Measurements from ENCODE around the gene UBXN2A. TPM values are rescaled to one million over a fixed set of nuclear protein-coding genes. Genes with fewer than 3 reads are reported as not detected.

The UBXN2A gene
- total RNA-seq, 2 donors from 2014 or later: 4.0 to 7.3 TPM

GRCh38 chr2:23993736-23994269 lies 53.5 kb downstream of the UBXN2A start:
- WGBS, 2 donors: 95 to 97% methylated on average over 8 of the region's 8 CpGs
- DNase-seq (no peak), ATAC-seq (no peak)
- intact Hi-C loops (cut with DNase I): no loop called here
- Histone ChIP-seq H3K4me1 (peaks cover 5% of the 10 kb centered on the region), H3K9me3 (no peaks in the 10 kb centered on the region), H3K27ac (no peak overlapping the region), H3K36me3 (replicated peaks in 1 of 2; ENCODE audit: insufficient read depth in 1 of 2, low read depth in 2 of 2) (no peaks in the 10 kb centered on the region), H3K27me3 (no peaks in the 10 kb centered on the region), H3K4me3 (no peak overlapping the region)
- TF ChIP-seq POLR2A (IDR thresholded peaks at IDR 0.05) (no peak), CTCF (IDR thresholded peaks at IDR 0.05) (no peak)

DNA sequence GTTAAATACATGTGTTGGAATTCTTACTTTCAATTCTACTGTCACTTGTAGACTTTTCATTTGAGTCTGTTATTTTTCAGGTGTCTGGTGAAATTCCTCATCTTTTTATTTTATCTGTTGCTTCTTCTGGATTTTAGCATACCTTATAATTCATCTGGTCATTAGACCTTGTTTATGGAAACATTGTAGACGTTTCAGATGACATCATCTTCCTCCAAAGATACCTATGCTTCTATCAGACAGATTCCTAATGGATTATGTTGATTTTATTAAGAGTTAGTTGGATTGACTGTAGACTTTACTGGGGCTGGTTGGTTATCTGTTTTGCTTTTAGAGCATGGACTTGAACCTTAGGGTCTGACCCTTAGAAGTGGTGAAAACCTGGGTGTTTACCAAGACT lies 54.3 kb downstream of the UBXN2A start:
- Histone ChIP-seq H3K9me3 (no peaks in the 10 kb centered on the region), H3K27me3 (no peaks in the 10 kb centered on the region), H3K4me3 (no peak overlapping the region), H3K36me3 (replicated peaks in 1 of 2; ENCODE audit: insufficient read depth in 1 of 2, low read depth in 2 of 2) (no peaks in the 10 kb centered on the region), H3K27ac (no peak overlapping the region), H3K4me1 (peaks cover 5% of the 10 kb centered on the region)
- TF ChIP-seq CTCF (IDR thresholded peaks at IDR 0.05) (no peak), POLR2A (IDR thresholded peaks at IDR 0.05) (no peak)
- 48 to 55% methylated on average over 1 of the region's 1 CpG for WGBS, 2 donors
- ATAC-seq (no peak), DNase-seq (no peak)
- intact Hi-C loops (cut with DNase I): no loop called here

DNA sequence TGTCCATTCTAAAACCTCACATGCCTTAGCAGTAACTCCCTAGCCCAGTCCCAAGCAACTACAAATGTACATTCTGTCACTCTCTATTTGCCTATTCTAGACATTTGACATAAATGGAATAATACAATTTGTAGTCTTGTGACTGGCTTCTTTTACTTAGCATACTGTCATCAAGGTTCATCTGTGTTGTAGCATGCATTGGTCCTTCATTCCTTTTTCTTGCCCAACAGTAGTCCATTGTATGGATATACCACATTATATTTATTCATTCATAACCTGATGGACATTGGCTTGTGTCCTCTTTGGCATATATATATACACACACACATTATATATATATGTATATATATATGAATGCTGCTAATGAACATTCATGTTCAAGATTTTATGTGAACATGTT lies 67.4 kb downstream of the UBXN2A start:
- Histone ChIP-seq H3K36me3 (replicated peaks in 1 of 2; ENCODE audit: insufficient read depth in 1 of 2, low read depth in 2 of 2) (no peaks in the 10 kb centered on the region), H3K27ac (no peak overlapping the region), H3K4me3 (no peak overlapping the region), H3K9me3 (no peaks in the 10 kb centered on the region), H3K4me1 (peaks cover 11% of the 10 kb centered on the region), H3K27me3 (no peaks in the 10 kb centered on the region)
- DNase-seq (no peak), ATAC-seq (no peak)
- no peak for TF ChIP-seq POLR2A (IDR thresholded peaks at IDR 0.05)
- TF ChIP-seq CTCF (IDR thresholded peaks at IDR 0.05): no peak
- intact Hi-C loops (cut with DNase I): no loop called here

GRCh38 chr2:24008672-24009366 lies 68.6 kb downstream of the UBXN2A start:
- H3K27me3 ChIP-seq: no peaks in the 10 kb centered on the region
- intact Hi-C loops (cut with DNase I): no loop called here
- WGBS, 2 donors: 62 to 70% methylated on average over 13 of the region's 13 CpGs

More at GRCh38 chr2:24008672-24009366, 68.6 kb downstream of the UBXN2A start:
- ATAC-seq: no peak
- H3K9me3 ChIP-seq: no peaks in the 10 kb centered on the region
- H3K4me3 ChIP-seq: no peak overlapping the region
- H3K27ac ChIP-seq: no peak overlapping the region
- TF ChIP-seq CTCF (IDR thresholded peaks at IDR 0.05): no peak
- TF ChIP-seq POLR2A (IDR thresholded peaks at IDR 0.05): no peak
- no peaks in the 10 kb centered on the region for H3K36me3 ChIP-seq (replicated peaks in 1 of 2; ENCODE audit: insufficient read depth in 1 of 2, low read depth in 2 of 2)
- peaks cover 11% of the 10 kb centered on the region for H3K4me1 ChIP-seq
- DNase-seq: no peak

Measured in body of pancreas (tissue), 4 donors.